Mucosa of stomach (tissue), 1 donor: ENCODE results near the gene TBC1D8.
"Not testable (repeated sequence)": the region's sequence is repeated elsewhere in the genome, so short reads cannot be mapped to it uniquely, and the experiment has no call there.

Experiments
- H3K27me3 ChIP-seq: one replicate; pipeline ENCODE4 v1.7.0; 2013; ENCODE audit warnings: mild to moderate bottlenecking, low read length; ENCODE audit not compliant: control insufficient read depth, insufficient read depth
- H3K36me3 ChIP-seq: one replicate; pipeline ENCODE4 v1.7.0; 2013; ENCODE audit warnings: low read length; ENCODE audit not compliant: control insufficient read depth, insufficient read depth
- H3K4me1 ChIP-seq: one replicate; pipeline ENCODE4 v1.7.0; 2013; ENCODE audit warnings: mild to moderate bottlenecking, low read length; ENCODE audit not compliant: control insufficient read depth, insufficient read depth
- H3K4me3 ChIP-seq: one replicate; pipeline ENCODE4 v1.7.0; 2013; ENCODE audit warnings: low read length
- H3K9ac ChIP-seq: one replicate; pipeline ENCODE4 v1.7.0; 2013; ENCODE audit warnings: mild to moderate bottlenecking, low read length, moderate library complexity
- H3K9me3 ChIP-seq: one replicate; pipeline ENCODE4 v1.7.0; 2013; ENCODE audit warnings: mild to moderate bottlenecking, low read length, moderate library complexity; ENCODE audit not compliant: control insufficient read depth
- donor health status: Pancreatic carcinoma.

The TBC1D8 gene

GRCh38 chr2:101185085-101185484 lies 33.9 kb upstream of the TBC1D8 start:
- H3K4me1 ChIP-seq = no peaks in the 10 kb centered on the region
- H3K4me3 ChIP-seq = no peak overlapping the region
- H3K36me3 ChIP-seq = no peaks in the 10 kb centered on the region
- H3K9me3 ChIP-seq = no peaks in the 10 kb centered on the region
- no peaks in the 10 kb centered on the region for H3K27me3 ChIP-seq
- no peak overlapping the region for H3K9ac ChIP-seq

GRCh38 chr2:101179982-101180381 lies 28.8 kb upstream of the TBC1D8 start:
- H3K4me3 ChIP-seq = no peak overlapping the region
- no peak overlapping the region for H3K9ac ChIP-seq
- no peaks in the 10 kb centered on the region for H3K9me3 ChIP-seq
- no peaks in the 10 kb centered on the region for H3K27me3 ChIP-seq
- no peaks in the 10 kb centered on the region for H3K36me3 ChIP-seq
- H3K4me1 ChIP-seq = no peaks in the 10 kb centered on the region

GRCh38 chr2:101176803-101177202 lies 25.6 kb upstream of the TBC1D8 start:
- H3K4me1 ChIP-seq = no peaks in the 10 kb centered on the region
- no peaks in the 10 kb centered on the region for H3K9me3 ChIP-seq
- H3K4me3 ChIP-seq = no peak overlapping the region
- no peaks in the 10 kb centered on the region for H3K36me3 ChIP-seq
- no peak overlapping the region for H3K9ac ChIP-seq
- H3K27me3 ChIP-seq = no peaks in the 10 kb centered on the region

GRCh38 chr2:101175991-101176390 lies 24.8 kb upstream of the TBC1D8 start:
- H3K36me3 ChIP-seq = no peaks in the 10 kb centered on the region
- H3K4me1 ChIP-seq = no peaks in the 10 kb centered on the region
- H3K27me3 ChIP-seq = no peaks in the 10 kb centered on the region
- no peak overlapping the region for H3K9ac ChIP-seq
- no peak overlapping the region for H3K4me3 ChIP-seq
- H3K9me3 ChIP-seq = no peaks in the 10 kb centered on the region

- Histone ChIP-seq H3K27me3 (no peaks in the 10 kb centered on the region), H3K4me1 (no peaks in the 10 kb centered on the region), H3K36me3 (no peaks in the 10 kb centered on the region), H3K9me3 (no peaks in the 10 kb centered on the region), H3K4me3 (no peak overlapping the region), H3K9ac (no peak overlapping the region)
Measured at GRCh38 chr2:101173707-101174295, 22.6 kb upstream of the TBC1D8 start.

DNA sequence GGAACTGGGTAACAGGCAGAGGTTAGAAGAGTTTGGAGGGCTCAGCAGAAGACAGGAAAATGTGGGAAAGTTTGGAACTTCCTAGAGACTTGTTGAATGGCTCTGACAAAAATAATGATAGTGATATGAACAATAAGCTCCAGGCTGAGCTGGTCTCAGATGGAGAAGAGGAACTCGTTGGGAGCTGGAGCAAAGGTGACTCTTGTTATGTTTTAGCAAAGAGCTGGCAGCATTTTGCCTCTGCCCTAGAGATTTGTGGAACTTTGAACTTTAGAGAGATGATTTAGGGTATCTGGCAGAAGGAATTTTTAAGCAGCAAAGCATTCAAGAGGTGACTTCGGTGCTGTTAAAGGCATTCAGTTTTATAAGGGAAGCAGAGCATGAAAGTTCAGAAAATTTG lies 18.6 kb upstream of the TBC1D8 start:
- H3K4me3 ChIP-seq, H3K27me3 ChIP-seq, H3K36me3 ChIP-seq, H3K9me3 ChIP-seq, H3K4me1 ChIP-seq, H3K9ac ChIP-seq: not testable (repeated sequence)

DNA sequence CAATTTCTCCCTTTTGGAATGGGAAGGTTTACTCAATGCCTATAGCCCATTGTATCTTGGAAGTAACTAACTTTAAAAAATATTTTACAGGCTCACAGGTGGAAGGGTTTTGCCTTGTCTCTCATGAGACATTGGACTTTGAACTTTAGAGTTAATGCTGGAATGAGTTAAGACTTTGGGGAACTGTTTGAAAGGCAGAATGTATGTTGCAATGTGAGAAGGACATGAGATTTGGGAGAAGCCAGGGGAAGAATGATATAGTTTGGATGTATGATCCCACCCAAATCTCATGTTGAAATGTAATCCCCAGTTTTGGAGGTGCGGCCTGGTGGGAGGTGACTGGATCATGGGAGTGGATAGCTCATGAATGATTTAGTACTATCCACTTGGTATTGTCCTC lies 17.5 kb upstream of the TBC1D8 start:
- no peaks in the 10 kb centered on the region for H3K9me3 ChIP-seq
- H3K4me1 ChIP-seq = no peaks in the 10 kb centered on the region
- H3K4me3 ChIP-seq = no peak overlapping the region
- no peaks in the 10 kb centered on the region for H3K27me3 ChIP-seq
- H3K36me3 ChIP-seq = no peaks in the 10 kb centered on the region
- H3K9ac ChIP-seq = no peak overlapping the region

DNA sequence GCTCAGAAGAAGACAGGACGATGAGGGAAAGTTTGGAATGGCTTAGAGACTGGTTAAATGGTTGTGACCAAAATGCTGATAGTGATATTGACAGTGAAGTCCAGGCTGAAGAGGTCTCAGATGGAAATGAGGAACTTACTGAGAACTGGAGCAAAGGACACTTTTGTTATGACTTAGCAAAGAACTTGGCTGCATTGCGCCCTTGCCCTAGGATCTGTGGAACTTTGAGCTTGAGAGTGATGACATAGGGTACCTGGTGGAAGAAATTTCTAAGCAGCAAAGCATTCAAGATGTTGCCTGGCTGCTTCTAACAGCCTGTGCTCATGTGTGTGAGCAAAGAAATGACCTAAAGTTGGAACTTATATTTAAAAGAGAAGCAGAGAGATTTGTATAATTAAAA lies 16.4 kb upstream of the TBC1D8 start:
- not testable (repeated sequence) for H3K9me3 ChIP-seq, H3K27me3 ChIP-seq, H3K4me1 ChIP-seq, H3K36me3 ChIP-seq, H3K9ac ChIP-seq, H3K4me3 ChIP-seq

DNA sequence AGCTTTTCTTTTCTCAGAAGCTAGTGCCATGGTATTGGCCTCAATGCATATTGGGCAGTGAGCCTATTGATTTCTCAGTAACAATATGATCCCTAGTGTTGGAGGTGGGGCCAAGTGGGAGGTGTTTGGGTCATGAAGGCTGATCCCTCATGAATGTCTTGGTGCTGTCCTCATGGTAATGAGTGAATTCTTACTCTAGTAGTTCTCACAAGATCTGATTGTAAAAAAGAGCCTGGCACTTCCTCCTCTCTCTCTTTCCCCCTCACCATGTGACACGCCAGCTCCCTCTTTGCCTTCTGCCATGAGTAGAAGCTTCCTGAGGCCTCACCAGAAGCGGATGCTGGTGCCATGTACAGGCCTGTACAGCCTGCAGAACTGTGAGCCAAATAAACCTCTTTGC lies 12.8 kb upstream of the TBC1D8 start:
- no peaks in the 10 kb centered on the region for H3K36me3 ChIP-seq
- H3K4me1 ChIP-seq = peaks cover under 1% of the 10 kb centered on the region
- no peak overlapping the region for H3K4me3 ChIP-seq
- no peaks in the 10 kb centered on the region for H3K27me3 ChIP-seq
- no peak overlapping the region for H3K9ac ChIP-seq
- H3K9me3 ChIP-seq = no peaks in the 10 kb centered on the region

GRCh38 chr2:101162561-101163330 lies 11.6 kb upstream of the TBC1D8 start:
- H3K27me3 ChIP-seq = no peaks in the 10 kb centered on the region
- no peaks in the 10 kb centered on the region for H3K9me3 ChIP-seq
- no peak overlapping the region for H3K9ac ChIP-seq
- peaks cover 8% of the 10 kb centered on the region for H3K4me1 ChIP-seq
- no peaks in the 10 kb centered on the region for H3K36me3 ChIP-seq
- H3K4me3 ChIP-seq = no peak overlapping the region

DNA sequence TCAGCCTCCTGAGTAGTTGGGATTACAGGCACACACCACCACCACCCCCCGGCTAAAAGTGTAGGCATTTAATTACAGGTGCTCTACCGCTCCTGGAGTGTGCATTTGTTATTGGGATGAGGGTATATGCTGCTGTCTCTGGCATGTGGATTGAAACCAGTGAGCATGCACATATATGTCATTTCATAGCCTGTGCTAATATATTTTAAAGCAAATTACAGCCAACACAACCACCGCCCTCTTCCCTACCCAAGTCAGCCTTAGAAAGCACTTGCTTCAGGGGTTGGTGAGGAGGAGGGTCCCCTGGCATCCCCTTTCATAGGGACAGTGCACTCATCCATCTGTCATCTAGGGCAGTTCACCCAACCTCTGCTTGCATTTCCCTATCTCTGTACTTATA lies 10.5 kb upstream of the TBC1D8 start:
- Histone ChIP-seq H3K36me3 (no peaks in the 10 kb centered on the region), H3K27me3 (no peaks in the 10 kb centered on the region), H3K9me3 (no peaks in the 10 kb centered on the region), H3K4me3 (no peak overlapping the region), H3K4me1 (peaks cover 8% of the 10 kb centered on the region), H3K9ac (no peak overlapping the region)

DNA sequence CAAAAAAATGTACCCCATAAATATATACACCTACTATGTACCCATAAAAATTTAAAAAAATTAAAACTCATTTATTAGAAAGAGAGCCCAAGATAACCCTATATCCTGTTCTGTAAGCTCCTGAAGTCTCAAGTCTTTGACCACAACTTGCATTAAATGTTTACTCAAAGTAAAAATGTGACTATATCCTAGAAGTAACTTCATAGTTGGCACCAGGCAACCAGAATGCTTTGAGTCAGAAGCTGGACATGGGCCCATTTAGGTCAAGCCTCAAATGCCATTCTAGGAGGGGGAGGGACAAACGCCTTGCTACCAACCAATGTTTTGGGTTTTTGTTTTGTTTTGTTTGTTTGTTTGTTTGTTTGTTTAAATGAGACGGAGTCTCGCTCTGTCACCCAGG lies 9.3 kb upstream of the TBC1D8 start:
- H3K27me3 ChIP-seq = no peaks in the 10 kb centered on the region
- H3K4me1 ChIP-seq = peaks cover 8% of the 10 kb centered on the region
- H3K9ac ChIP-seq = no peak overlapping the region
- H3K4me3 ChIP-seq = no peak overlapping the region
- no peaks in the 10 kb centered on the region for H3K9me3 ChIP-seq
- no peaks in the 10 kb centered on the region for H3K36me3 ChIP-seq
